ENCODE measurements around the gene HPN. TPM values are rescaled to one million over a fixed set of nuclear protein-coding genes. Genes with fewer than 3 reads are reported as not detected.

HPN gene
- total RNA-seq, 3 donors from 2014 or later (not counting 1 experiment from before 2014, with no cell fraction given): not detected

GRCh38 chr19:35106898-35107541 is 65.5 kb downstream of the HPN start:
- TF ChIP-seq CTCF (IDR thresholded peaks at IDR 0.05): no peak
- Histone ChIP-seq H3K9me3 (ENCODE audit: control insufficient read depth, insufficient read depth, low read length) (peaks cover 5% of the 10 kb centered on the region), H3K4me1 (ENCODE audit: control insufficient read depth, insufficient read depth, low read length) (no peaks in the 10 kb centered on the region), H3K27ac (ENCODE audit: low read length) (no peak overlapping the region), H3K4me3 (ENCODE audit: low read length) (no peak overlapping the region), H3K36me3 (ENCODE audit: control insufficient read depth, insufficient read depth, low read length) (no peaks in the 10 kb centered on the region), H3K27me3 (ENCODE audit: control insufficient read depth, insufficient read depth, low read length) (no peaks in the 10 kb centered on the region)
- H3K4me1 Mint-ChIP-seq: no peaks in the 10 kb centered on the region
- intact Hi-C loops (cut with micrococcal nuclease): no loop called here
- no peaks in the 10 kb centered on the region for H3K36me3 Mint-ChIP-seq
- ATAC-seq (no peak), DNase-seq (no peak)
- no peak overlapping the region for H3K27ac Mint-ChIP-seq
- peaks cover 0 to 6% of the 10 kb centered on the region in 2 donors for H3K27me3 Mint-ChIP-seq (ENCODE audit: low read depth in 2 of 2)
- H3K4me3 Mint-ChIP-seq: no peak overlapping the region
- WGBS (ENCODE audit: insufficient coverage): 100% methylated on average over 1 of the region's 2 CpGs
- H3K9me3 Mint-ChIP-seq: no peaks in the 10 kb centered on the region

- H3K27me3 Mint-ChIP-seq (ENCODE audit: low read depth in 2 of 2): peaks cover 0 to 6% of the 10 kb centered on the region in 2 donors
- no peak overlapping the region for H3K27ac ChIP-seq (ENCODE audit: low read length)
- H3K36me3 ChIP-seq (ENCODE audit: control insufficient read depth, insufficient read depth, low read length): no peaks in the 10 kb centered on the region
- H3K9me3 ChIP-seq (ENCODE audit: control insufficient read depth, insufficient read depth, low read length): peaks cover 5% of the 10 kb centered on the region
- 24% methylated on average over 5 of the region's 5 CpGs for WGBS (ENCODE audit: insufficient coverage)
- no peak overlapping the region for H3K27ac Mint-ChIP-seq
- DNase-seq: no peak
- H3K4me3 ChIP-seq (ENCODE audit: low read length): no peak overlapping the region
- ATAC-seq: no peak
- H3K4me3 Mint-ChIP-seq: no peak overlapping the region
- TF ChIP-seq CTCF (IDR thresholded peaks at IDR 0.05): no peak
- H3K36me3 Mint-ChIP-seq: no peaks in the 10 kb centered on the region
- H3K4me1 Mint-ChIP-seq: no peaks in the 10 kb centered on the region
- intact Hi-C loops (cut with micrococcal nuclease): no loop called here
- no peaks in the 10 kb centered on the region for H3K27me3 ChIP-seq (ENCODE audit: control insufficient read depth, insufficient read depth, low read length)
- H3K9me3 Mint-ChIP-seq: no peaks in the 10 kb centered on the region
- H3K4me1 ChIP-seq (ENCODE audit: control insufficient read depth, insufficient read depth, low read length): no peaks in the 10 kb centered on the region
Observed at GRCh38 chr19:35107545-35107944, 66.0 kb downstream of the HPN start.

- no peaks in the 10 kb centered on the region for H3K36me3 Mint-ChIP-seq
- WGBS (ENCODE audit: insufficient coverage): 71% methylated on average over 11 of the region's 11 CpGs
- no peak for TF ChIP-seq CTCF (IDR thresholded peaks at IDR 0.05)
- DNase-seq: no peak
- Histone ChIP-seq H3K27me3 (ENCODE audit: control insufficient read depth, insufficient read depth, low read length) (no peaks in the 10 kb centered on the region), H3K27ac (ENCODE audit: low read length) (no peak overlapping the region), H3K4me3 (ENCODE audit: low read length) (no peak overlapping the region), H3K9me3 (ENCODE audit: control insufficient read depth, insufficient read depth, low read length) (peaks cover 5% of the 10 kb centered on the region), H3K4me1 (ENCODE audit: control insufficient read depth, insufficient read depth, low read length) (no peaks in the 10 kb centered on the region), H3K36me3 (ENCODE audit: control insufficient read depth, insufficient read depth, low read length) (no peaks in the 10 kb centered on the region)
- peaks cover 0 to 6% of the 10 kb centered on the region in 2 donors for H3K27me3 Mint-ChIP-seq (ENCODE audit: low read depth in 2 of 2)
- ATAC-seq: no peak
- no peaks in the 10 kb centered on the region for H3K9me3 Mint-ChIP-seq
- H3K4me1 Mint-ChIP-seq: no peaks in the 10 kb centered on the region
- no peak overlapping the region for H3K27ac Mint-ChIP-seq
- intact Hi-C loops (cut with micrococcal nuclease): no loop called here
- H3K4me3 Mint-ChIP-seq: no peak overlapping the region
Observed at GRCh38 chr19:35108730-35109129, 67.2 kb downstream of the HPN start.
